Measurements from ENCODE around the gene ACTG1.

GRCh38 chr17:81535007-81535328, 22.4 kb upstream of the ACTG1 start:
- TF ChIP-seq CTCF (IDR thresholded peaks at IDR 0.05) (no peak), POLR2AphosphoS5 (IDR thresholded peaks at IDR 0.05) (no peak)

Data from esophagus muscularis mucosa (tissue), 3 donors.